Activated naive CD8-positive, alpha-beta T cell treated with anti-CD3 and anti-CD28 coated beads, Interleukin-2, amount 10 ng/mL, durations not matched to agents 7 days and 5 days (primary cell): Measurements from ENCODE around the gene ARHGAP26. TPM values are rescaled to one million over a fixed set of nuclear protein-coding genes. Genes with fewer than 3 reads are reported as not detected.

Experiments used
- ATAC-seq: fragments of 150-1000 bp; cut with Tn5 transposase; one replicate; pipeline ENCODE4 v1.10.0; 2021; ENCODE audit warnings: low read depth, moderate library complexity
- POLR2A ChIA-PET: fragments of 350-600 bp; sonication (Branson Sonifier 250); formaldehyde crosslinking; loops from one replicate; lab custom pipeline; 2021; ENCODE audit warnings: antibody characterized with exemption; lab: Charles Lee
- DNase-seq: peaks from one replicate; pipeline ENCODE4 v3.0.0; 2021
- H3K27ac Mint-ChIP-seq: one replicate; pipeline ENCODE4 v1.8.0; 2022; ENCODE audit warnings: mild to moderate bottlenecking, mixed read lengths
- H3K27me3 Mint-ChIP-seq: one replicate; pipeline ENCODE4 v1.8.0; 2022; ENCODE audit warnings: mild to moderate bottlenecking, moderate library complexity, mixed read lengths
- H3K36me3 Mint-ChIP-seq: one replicate; pipeline ENCODE4 v1.8.0; 2021; ENCODE audit warnings: mild to moderate bottlenecking, mixed read lengths
- H3K4me1 Mint-ChIP-seq: one replicate; pipeline ENCODE4 v1.8.0; 2021; ENCODE audit warnings: mixed read lengths
- H3K4me3 Mint-ChIP-seq: one replicate; pipeline ENCODE4 v1.8.0; 2022; ENCODE audit warnings: mild to moderate bottlenecking, moderate library complexity, mixed read lengths
- H3K9me3 Mint-ChIP-seq: one replicate; pipeline ENCODE4 v1.8.0; 2021; ENCODE audit warnings: mixed read lengths
- total RNA-seq, 2 experiments: library from RNA; stranded (reverse); gene quantifications; one replicate each; pipeline ENCODE4 v1.2.3, GENCODE V29; 2021

ARHGAP26 gene
- total RNA-seq, 2 experiments from 2014 or later: 30.6 to 32.0 TPM

DNA sequence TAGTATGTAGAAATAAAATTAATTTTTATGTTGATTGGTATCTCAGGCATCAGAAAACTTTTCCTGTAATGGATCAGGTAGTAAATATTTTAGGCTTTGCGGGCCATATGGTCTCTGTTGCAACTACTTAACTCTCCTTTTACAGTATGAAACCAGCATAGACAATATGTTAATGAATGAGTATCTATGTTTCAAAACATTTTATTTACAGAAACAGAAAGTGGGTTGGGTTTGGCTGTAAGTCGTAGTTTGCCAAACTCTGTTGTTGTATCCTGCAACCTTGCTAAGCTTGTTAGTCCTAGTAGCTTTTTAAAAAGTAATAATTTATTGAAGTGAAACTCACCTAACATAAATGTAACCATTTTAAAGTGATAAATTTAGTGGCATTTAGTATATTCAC, 501.3 kb downstream of the ARHGAP26 start:
- H3K36me3 Mint-ChIP-seq: peaks cover 11% of the 10 kb centered on the region
- ATAC-seq: no peak
- POLR2A ChIA-PET: no interaction called here
- no peaks in the 10 kb centered on the region for H3K27me3 Mint-ChIP-seq
- no peak for DNase-seq
- H3K9me3 Mint-ChIP-seq: peaks cover 10% of the 10 kb centered on the region
- H3K4me3 Mint-ChIP-seq: no peak overlapping the region
- H3K27ac Mint-ChIP-seq: no peak overlapping the region
- peaks cover 1% of the 10 kb centered on the region for H3K4me1 Mint-ChIP-seq

DNA sequence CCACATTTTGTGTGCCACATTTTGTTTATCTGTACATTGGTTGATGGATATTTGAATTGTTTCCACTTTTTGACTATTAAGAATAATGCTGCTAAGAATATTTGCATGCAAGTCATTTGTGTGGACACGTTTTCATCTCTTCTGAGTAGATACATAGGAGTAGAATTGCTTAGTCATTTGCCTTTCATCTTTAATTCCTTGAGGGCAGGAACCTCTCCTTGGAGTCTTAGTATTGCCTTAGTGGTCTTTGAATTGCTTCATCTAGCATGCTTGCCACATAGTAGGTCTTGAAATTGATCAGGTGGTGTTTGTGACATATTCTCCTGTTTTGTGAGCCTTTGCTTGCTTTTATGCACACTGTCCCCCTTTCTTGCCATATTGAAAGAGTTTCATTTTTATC, 504.8 kb downstream of the ARHGAP26 start:
- Mint-ChIP-seq H3K27me3 (no peaks in the 10 kb centered on the region), H3K9me3 (no peaks in the 10 kb centered on the region), H3K27ac (no peak overlapping the region), H3K4me3 (no peak overlapping the region), H3K4me1 (peaks cover 1% of the 10 kb centered on the region), H3K36me3 (peaks cover 28% of the 10 kb centered on the region)
- ATAC-seq: no peak
- POLR2A ChIA-PET: no interaction called here
- no peak for DNase-seq

DNA sequence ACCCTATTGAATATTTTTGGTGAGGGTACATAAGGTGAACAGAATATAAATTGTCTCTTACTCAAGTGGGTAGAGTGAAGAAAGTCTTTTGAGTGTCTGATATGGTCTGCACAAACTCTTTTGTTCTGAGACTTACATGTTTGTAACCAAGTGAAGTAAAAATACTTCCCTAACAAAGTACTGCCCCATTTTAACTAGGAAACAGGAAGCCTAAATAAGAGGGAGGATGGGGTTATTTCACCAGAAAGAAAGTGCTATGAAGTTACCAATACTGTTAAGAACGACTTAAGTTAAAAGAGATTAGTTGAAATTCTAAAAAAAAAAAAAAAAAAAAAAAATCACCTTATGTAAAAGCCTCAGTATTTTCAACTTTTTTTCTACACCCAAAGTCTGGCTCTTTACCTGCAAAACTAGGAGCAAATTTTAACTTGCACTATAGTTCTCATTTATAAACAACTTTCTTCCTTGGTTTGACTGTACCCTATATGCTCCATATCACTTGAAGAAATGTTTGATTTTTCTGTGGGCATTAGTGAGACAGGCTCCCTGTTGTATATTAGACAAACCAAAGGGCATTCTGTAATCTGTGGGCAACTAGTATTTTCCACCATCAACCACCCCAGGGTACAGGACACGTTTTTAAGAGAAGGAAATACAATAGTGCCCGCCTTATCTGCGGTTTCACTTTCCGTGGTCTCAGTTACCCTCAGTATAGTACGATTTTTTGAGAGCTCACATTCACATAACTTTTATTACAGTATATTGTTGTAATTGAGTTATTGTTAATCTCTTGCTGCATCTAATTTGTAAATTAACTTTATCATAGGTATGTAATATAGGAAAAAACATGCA, 505.6 kb downstream of the ARHGAP26 start:
- Mint-ChIP-seq H3K9me3 (no peaks in the 10 kb centered on the region), H3K27ac (no peak overlapping the region), H3K27me3 (no peaks in the 10 kb centered on the region), H3K4me3 (no peak overlapping the region), H3K36me3 (peaks cover 31% of the 10 kb centered on the region), H3K4me1 (peaks cover 1% of the 10 kb centered on the region)
- POLR2A ChIA-PET: no interaction called here
- ATAC-seq: no peak
- DNase-seq: no peak

DNA sequence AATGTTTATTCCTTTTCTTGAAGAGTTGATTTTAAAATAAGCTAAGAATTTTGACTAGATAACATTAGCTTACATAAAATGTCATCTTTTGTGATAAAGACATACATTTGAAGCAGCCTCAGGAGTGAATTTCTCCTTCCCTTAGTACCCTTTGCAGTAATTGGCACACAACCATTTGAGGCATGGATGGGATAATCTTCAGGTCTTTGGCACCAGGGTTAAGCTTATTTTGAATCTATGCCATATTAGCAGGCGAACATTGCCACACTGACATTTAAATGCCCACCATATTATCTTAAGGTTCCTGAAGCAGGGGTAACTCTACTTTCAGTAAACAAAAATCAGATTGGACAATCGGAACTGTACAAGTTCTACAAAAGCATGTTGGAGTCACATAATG, 507.4 kb downstream of the ARHGAP26 start:
- Mint-ChIP-seq H3K4me3 (no peak overlapping the region), H3K27ac (no peak overlapping the region), H3K36me3 (peaks cover 36% of the 10 kb centered on the region), H3K4me1 (peaks cover 1% of the 10 kb centered on the region), H3K27me3 (no peaks in the 10 kb centered on the region), H3K9me3 (no peaks in the 10 kb centered on the region)
- POLR2A ChIA-PET: no interaction called here
- no peak for DNase-seq
- ATAC-seq: no peak

Other genes with a start within 250 kb of the ARHGAP26 start
- not detected for gene FGF1, start 84.3 kb upstream of the ARHGAP26 start, total RNA-seq